ENCODE results near the gene HECW1.

DNA sequence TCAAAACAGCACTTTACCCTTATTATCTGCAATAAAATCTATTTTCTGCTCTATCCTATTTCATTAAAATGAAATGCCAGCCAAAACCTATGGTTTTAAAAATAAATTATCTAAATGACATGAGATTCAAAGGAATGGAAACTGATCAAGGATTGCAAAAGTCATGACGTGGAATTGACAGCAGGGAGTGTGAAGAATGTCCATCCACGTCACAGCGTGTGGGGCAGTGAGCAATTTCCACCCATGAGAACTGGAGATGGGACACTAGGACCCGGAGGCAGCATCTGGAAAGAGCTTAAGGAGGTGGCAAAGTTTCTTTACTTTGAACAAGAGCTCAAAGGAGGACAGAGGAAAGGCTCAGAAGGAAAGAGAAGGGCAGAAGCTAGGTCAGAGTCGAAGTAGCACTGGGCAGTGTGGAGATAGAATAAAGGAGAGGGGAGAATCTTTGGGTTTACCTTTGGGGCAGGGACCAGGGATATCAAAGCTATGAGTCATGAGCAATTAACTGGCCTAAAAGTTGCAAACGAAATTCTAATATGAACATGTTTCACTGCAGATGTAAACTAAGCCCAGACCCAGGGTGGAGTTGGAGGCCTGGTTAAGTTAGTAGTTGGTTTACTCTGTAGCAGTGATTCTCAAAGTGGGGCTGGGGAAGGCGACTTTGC, 445.5 kb downstream of the HECW1 start:
- TF ChIP-seq, protein P1, sequence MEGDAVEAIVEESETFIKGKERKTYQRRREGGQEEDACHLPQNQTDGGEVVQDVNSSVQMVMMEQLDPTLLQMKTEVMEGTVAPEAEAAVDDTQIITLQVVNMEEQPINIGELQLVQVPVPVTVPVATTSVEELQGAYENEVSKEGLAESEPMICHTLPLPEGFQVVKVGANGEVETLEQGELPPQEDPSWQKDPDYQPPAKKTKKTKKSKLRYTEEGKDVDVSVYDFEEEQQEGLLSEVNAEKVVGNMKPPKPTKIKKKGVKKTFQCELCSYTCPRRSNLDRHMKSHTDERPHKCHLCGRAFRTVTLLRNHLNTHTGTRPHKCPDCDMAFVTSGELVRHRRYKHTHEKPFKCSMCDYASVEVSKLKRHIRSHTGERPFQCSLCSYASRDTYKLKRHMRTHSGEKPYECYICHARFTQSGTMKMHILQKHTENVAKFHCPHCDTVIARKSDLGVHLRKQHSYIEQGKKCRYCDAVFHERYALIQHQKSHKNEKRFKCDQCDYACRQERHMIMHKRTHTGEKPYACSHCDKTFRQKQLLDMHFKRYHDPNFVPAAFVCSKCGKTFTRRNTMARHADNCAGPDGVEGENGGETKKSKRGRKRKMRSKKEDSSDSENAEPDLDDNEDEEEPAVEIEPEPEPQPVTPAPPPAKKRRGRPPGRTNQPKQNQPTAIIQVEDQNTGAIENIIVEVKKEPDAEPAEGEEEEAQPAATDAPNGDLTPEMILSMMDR (conservative IDR thresholded peaks at IDR 0.05; ENCODE audit: low read length): no peak
- no peak for TF ChIP-seq EZH2phosphoT487 (IDR thresholded peaks at IDR 0.05; ENCODE audit: borderline replicate concordance)
